Measurements from ENCODE around the gene OTOR.

The OTOR gene

GRCh38 chr20:16747291-16747811, 807 bp upstream of the OTOR start:
- no peak for TF ChIP-seq CTCF (IDR thresholded peaks at IDR 0.05; ENCODE audit: low read depth, low read length)
- DNase-seq (ENCODE audit: extremely low read depth, low read depth) = no peak

GRCh38 chr20:16749573-16749972, 1.4 kb downstream of the OTOR start:
- no peak for DNase-seq (ENCODE audit: extremely low read depth, low read depth)
- no peak for TF ChIP-seq CTCF (IDR thresholded peaks at IDR 0.05; ENCODE audit: low read depth, low read length)

- no peak for DNase-seq (ENCODE audit: extremely low read depth, low read depth)
- no peak for TF ChIP-seq CTCF (IDR thresholded peaks at IDR 0.05; ENCODE audit: low read depth, low read length)
Observed at GRCh38 chr20:16752082-16752481, 3.9 kb downstream of the OTOR start.

- DNase-seq (ENCODE audit: extremely low read depth, low read depth) = no peak
- no peak for TF ChIP-seq CTCF (IDR thresholded peaks at IDR 0.05; ENCODE audit: low read depth, low read length)
Observed at GRCh38 chr20:16752901-16753300, 4.7 kb downstream of the OTOR start.

GRCh38 chr20:16758454-16759180, 10.5 kb downstream of the OTOR start:
- DNase-seq (ENCODE audit: extremely low read depth, low read depth) = no peak
- TF ChIP-seq CTCF (IDR thresholded peaks at IDR 0.05; ENCODE audit: low read depth, low read length) = no peak

GRCh38 chr20:16759181-16759563, 11.0 kb downstream of the OTOR start:
- no peak for DNase-seq (ENCODE audit: extremely low read depth, low read depth)
- no peak for TF ChIP-seq CTCF (IDR thresholded peaks at IDR 0.05; ENCODE audit: low read depth, low read length)

- no peak for DNase-seq (ENCODE audit: extremely low read depth, low read depth)
- no peak for TF ChIP-seq CTCF (IDR thresholded peaks at IDR 0.05; ENCODE audit: low read depth, low read length)
Observed at GRCh38 chr20:16760431-16761304, 12.5 kb downstream of the OTOR start.
